Activated CD8-positive, alpha-beta memory T cell treated with anti-CD3 and anti-CD28 coated beads for 36 hours (primary cell): ENCODE results near the gene BRINP3. TPM values are rescaled to one million over a fixed set of nuclear protein-coding genes. Genes with fewer than 3 reads are reported as not detected.

Experiments used
- CTCF ChIA-PET: fragments of 350-600 bp; sonication (Branson Sonifier 250); formaldehyde crosslinking; loops from one replicate; lab custom pipeline; 2021; ENCODE audit warnings: antibody characterized with exemption; lab: Charles Lee
- POLR2A ChIA-PET: fragments of 350-600 bp; sonication (Branson Sonifier 250); formaldehyde crosslinking; loops from one replicate; lab custom pipeline; 2021; ENCODE audit warnings: antibody characterized with exemption; lab: Charles Lee
- total RNA-seq, 2 experiments: library from RNA; stranded (reverse); gene quantifications; one replicate each; pipeline ENCODE4 v1.2.3, GENCODE V29; 2021

Gene BRINP3
- total RNA-seq, 2 experiments from 2014 or later: not detected

DNA sequence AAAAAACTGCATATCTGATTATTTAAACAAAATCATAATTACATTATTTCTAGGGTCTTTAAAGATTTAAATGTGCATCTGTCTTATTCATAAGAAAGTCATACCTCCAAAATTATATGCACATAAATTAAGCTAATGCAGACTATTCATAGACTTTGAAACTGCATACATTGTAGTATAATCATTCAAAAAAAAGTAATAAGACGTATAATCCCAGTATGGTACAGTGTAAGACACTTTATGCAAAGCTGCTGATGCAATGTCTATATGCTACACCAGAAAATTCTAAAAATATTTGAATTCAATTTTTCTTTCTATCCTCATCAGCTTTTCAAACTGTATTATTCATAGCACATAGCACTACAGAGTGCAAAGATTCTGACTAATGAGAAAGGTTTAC, 22.0 kb downstream of the BRINP3 start:
- ChIA-PET CTCF (no interaction called here), POLR2A (no interaction called here)

DNA sequence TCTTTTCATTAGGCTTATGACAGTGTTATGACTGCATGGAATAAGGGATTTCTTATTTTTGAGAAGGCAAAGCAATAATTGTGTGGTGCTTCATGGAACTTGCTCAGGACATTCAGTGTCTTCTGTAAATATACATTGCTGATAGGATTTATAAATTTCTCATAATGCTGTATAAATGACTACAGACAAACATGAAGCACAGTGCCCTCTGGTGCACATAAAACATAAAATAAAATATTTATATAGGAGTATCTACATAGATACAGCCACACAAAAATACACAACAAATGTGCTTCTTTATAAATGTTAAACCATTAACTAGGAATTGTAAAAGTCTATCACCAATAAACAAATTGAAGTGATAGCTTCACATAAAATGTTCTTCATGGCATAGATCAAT, 24.1 kb downstream of the BRINP3 start:
- CTCF ChIA-PET: no interaction called here
- POLR2A ChIA-PET: no interaction called here

DNA sequence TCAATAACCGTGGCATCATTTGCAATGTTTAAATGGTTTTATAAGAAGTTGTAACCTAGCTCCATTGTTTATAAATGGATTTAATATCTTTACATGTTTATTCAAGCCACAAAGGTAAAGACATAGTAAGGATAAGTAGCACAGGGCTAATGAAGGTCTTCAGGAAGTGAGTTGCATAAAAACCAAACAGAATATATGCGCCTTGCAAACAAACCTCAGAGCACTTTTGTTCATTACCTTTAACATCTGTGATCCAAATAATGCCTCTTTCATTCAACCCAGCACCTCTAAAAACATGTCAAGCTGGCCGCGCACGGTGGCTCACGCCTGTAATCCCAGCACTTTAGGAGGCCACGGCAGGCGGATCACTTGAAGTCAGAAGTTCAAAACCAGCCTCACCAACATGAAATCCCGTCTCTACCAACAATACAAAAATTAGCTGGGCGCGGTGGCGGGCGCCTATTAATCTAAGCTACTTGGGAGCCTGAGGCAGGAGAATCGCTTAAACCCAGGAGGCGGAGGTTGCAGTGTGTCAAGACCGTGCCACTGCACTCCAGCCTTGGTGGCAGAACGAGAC, 25.3 kb downstream of the BRINP3 start:
- ChIA-PET CTCF (no interaction called here), POLR2A (no interaction called here)

DNA sequence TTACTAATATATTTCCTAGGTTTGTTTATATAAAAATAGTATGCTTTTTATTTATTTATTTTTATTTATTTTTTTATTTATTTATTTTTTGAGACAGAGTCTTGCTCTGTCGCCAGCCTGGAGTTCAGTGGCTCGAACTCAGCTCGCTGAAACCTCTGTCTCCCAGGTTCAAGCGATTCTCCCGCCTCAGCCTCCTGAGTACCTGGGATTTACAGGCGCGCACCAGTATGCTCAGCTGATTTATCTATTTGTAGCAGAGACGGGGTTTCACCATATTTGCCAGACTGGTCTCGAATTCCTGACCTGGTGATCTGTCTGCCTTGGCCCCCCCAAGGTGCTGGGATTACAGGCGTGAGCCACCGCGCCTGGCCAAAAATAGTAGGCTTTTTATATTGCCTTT, 33.2 kb downstream of the BRINP3 start:
- ChIA-PET CTCF (interaction anchor here (0.7 kb wide), 1 partner anchor 51 kb away, joined by 4 read pairs; no protein-coding TSS in a partner anchor), POLR2A (no interaction called here)

DNA sequence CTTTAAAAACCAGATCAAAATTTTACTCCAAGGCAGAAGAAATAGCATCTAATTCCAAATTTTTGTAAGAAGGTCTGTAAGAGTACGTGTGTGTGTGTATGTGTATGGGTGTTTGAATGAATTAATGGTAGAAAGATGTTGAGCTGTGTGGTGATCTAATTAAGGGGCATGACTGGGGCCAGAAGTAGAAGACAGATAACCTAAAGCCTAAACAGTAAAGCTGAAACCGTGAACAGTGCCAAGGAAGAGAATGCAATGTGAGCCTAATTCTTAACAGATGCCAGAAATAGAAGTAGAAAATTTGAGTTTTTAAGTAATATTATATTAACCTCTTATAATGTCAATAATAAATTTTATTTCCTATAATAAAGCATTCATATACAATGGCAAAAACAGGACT, 38.2 kb downstream of the BRINP3 start:
- POLR2A ChIA-PET: no interaction called here
- CTCF ChIA-PET: no interaction called here

DNA sequence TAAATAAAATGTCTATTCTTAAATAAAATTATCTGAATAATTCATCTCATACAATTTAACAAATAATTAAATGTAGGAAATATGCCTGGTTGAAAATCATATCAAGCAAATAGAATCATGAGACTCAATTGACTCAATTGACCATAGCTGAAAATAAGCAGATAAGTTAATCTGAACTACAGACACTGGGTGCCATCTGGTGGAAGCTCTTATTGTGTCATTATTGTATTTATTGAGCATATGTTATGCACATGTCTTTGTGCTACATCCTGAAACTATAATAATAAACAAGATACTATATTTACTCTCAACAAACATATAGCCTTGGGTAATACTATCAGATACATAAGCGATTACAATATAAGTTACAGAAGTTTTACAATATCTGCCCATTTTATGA, 41.0 kb downstream of the BRINP3 start:
- CTCF ChIA-PET: no interaction called here

DNA sequence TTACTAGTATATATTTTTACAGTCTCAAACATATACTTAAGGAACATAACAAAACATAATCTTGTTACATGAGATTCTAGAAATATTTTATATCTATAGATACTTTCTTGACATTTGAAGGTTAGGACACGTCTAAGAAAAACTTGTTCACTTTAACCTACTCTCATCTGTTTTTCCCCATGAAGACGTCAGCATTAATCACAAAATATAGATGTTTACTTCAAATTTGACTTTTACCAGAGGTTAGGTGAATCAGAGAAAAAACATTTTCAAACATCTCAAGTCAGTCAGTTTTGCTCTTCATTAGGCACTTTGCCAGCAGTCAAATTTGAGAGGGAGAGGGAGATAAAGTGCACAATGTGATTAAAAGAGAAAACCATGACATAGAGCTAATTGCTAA, 47.7 kb downstream of the BRINP3 start:
- ChIA-PET CTCF (no interaction called here), POLR2A (no interaction called here)

More for the DNA sequence above, 41.0 kb downstream of the BRINP3 start:
- POLR2A ChIA-PET: no interaction called here

DNA sequence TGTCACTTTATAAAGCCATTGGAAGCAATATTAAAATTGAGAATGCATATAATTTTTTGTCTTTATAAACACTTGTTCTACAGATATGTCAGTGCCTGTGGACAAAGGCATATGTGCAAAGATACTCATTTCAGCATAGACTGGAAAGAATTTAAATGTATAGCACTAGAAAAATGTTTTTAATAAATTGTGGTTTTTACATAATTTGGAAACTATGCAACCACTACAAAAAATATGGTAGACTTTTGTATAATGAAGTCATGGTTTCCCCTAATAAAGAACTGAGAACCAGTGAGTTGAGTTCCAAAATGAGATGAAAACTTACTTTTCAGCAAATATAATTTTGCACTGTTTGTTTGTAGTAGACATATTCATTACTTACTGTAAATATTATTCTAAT, 48.5 kb downstream of the BRINP3 start:
- POLR2A ChIA-PET: no interaction called here
- CTCF ChIA-PET: no interaction called here

DNA sequence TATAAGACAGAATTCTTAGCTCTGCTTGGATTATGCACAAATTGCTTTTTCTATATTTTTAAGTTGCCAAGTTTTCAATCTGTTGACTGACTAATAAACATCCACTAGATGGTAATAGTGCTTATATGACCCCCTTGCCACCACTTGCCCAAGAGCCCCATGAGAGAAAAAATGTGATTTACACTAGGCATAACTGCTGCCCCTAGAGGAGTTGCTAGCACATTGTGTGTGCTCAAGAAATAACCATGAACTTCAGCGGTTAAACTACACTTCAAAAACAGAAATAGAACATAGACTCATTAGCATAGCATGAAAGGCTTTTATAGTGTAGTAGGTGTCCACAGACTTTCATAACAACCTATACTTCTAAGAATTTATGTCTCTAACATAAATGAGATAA, 61.4 kb downstream of the BRINP3 start:
- ChIA-PET CTCF (no interaction called here), POLR2A (no interaction called here)

DNA sequence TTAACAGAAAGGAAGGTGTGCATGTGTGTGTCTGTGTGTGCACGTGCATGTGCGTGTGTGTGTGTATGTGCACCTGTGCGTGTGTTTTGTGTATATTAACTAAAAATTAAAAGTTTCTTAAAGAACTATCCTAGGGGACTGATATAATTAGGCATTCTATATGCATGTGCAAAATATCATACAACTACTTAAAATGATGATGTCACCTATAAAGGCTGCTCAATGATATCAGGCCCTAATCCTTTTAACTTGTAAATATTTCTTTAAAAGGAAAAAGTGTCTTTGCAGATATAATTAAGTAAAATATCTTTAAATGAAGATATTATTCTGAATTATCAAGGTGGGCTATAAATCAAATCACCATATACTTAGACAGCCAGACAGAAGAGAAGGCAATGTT, 64.5 kb downstream of the BRINP3 start:
- ChIA-PET CTCF (no interaction called here), POLR2A (no interaction called here)

DNA sequence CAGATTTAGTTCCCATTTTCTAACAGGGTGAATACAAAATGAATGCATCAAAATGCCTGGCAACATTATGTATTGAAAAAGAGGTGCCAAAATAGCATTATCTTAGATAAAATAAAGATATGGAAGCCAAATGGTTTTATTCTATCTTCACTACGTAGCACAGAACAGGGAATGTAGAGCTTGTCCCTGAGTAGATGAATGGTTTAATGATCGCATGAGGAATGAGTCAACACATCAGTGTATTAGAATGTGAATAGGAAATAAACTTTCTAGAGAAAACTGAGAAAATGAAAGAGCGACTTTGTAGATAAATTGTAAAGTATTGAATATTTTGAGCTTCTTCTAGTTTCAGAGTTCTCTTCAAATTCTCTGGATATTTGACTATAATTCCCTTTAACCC, 74.3 kb downstream of the BRINP3 start:
- ChIA-PET POLR2A (no interaction called here), CTCF (no interaction called here)

DNA sequence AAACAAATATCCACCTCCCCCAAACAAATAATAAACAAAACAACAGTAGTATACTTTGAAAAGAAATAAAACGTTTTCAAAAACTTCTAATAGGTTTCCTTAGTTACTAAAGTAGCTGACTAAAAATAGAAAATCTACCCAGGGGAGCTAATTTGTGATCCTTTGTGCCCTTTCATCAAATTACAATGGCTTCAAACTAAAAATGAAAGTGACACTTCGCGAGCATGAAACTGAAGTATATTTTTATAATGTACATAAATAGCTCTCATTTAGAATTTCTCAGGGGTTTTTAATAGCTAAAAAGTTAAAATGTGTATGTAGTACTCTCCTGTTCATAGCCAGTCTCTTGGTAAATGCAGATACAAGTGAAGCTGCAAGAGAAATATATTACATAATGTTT, 78.4 kb downstream of the BRINP3 start:
- ChIA-PET CTCF (no interaction called here), POLR2A (no interaction called here)

DNA sequence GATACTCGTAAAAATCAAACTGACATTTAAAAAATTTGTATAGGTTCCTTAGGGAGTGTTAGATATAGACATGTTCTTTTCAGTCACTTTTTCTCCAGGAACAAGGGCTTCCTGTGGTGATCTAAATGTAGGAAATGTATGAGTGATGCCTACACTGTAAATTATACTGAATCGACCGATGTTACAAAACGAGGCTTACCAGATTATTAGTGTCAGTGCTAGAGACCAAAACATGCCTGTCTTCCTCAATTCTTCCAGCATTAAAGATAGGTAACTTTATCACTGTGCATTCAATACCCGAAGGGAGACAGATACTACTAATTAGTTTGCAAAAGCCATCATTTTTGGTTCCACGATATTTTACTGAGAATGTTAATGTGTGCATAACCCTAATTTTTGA, 86.1 kb downstream of the BRINP3 start:
- ChIA-PET POLR2A (no interaction called here), CTCF (no interaction called here)

DNA sequence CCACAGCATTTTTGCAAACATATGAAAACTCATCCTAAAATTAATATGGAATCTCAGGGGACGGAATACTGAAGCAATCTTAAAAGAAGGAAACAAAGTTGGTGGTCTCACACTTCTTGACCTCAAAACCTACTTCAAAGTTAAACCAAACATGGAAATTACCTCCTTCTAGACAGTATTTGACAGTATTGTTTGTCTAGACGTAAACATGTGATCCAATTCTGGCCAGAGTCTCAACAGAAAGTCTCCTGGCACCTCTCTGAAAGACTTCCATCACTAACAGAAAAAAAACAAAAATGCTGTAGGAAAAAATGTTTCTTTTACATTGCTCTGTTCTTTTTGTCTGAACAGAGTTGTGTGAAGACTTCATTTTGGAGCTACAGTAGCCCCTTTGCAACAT, 99.7 kb downstream of the BRINP3 start:
- CTCF ChIA-PET: no interaction called here
- POLR2A ChIA-PET: no interaction called here

DNA sequence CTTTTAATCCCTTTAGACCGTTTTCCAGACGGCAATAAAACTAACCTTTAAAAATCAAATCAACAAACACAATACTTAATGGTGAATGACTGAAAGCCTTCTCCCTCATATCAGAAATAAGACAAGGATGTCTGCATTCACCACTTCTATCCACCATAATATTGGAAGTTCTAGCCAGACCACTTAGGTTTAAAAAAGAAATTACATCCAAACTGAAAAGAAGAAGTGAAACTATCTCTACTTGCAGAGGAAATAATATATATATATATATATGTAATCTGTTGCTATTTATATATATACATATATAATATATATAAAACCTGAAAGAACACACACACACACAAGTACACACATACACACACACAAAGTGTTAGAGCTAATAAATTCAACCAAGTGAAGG, 100.4 kb downstream of the BRINP3 start:
- POLR2A ChIA-PET: no interaction called here
- CTCF ChIA-PET: no interaction called here

DNA sequence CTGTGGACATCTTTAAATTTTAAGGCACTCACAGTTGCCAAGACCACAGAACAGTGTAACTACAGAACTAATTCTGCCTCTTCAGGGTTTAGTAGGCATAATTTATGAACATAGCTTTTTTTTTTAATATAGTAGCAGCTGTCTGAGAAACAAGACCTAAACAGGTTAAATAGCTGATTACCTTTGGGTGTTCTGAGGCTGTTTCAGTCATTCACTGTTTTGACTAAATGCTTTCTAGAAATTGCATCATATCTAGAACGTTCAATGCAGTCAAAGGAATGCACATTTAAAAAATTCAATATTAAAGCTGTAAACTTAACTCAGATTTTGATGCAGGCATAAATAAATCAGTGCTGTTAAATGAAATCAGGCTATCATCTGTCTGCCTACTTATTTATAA, 101.6 kb downstream of the BRINP3 start:
- POLR2A ChIA-PET: no interaction called here
- CTCF ChIA-PET: no interaction called here

DNA sequence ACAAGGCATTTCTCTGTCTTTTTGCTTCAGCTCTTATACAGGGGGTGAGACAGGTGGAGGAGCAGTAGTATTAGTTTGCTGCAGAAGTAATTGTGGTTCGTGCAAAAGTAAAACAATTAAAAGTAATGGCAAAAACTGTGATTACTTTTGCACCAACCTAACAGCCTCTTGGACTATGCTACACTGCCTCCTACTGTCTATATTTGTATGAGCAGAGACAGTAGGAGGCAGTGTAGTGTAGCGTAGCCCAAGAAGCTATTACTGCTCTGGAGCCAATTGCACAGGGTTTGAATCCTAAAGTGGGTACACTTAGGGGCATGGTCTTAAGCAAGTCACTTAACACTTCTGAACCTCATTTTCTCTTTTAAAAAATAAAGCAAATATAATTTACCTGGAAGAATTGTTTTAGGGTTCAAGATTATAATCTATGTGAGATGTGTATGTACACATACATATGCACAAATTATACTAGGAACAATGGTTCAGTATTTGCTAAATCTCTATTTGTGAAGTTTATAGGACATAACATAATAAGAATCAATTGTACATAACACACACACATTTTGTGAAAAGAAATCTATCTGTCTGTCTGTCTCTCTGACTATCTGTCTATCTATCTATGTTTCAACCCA, 103.8 kb downstream of the BRINP3 start:
- ChIA-PET CTCF (no interaction called here), POLR2A (no interaction called here)

DNA sequence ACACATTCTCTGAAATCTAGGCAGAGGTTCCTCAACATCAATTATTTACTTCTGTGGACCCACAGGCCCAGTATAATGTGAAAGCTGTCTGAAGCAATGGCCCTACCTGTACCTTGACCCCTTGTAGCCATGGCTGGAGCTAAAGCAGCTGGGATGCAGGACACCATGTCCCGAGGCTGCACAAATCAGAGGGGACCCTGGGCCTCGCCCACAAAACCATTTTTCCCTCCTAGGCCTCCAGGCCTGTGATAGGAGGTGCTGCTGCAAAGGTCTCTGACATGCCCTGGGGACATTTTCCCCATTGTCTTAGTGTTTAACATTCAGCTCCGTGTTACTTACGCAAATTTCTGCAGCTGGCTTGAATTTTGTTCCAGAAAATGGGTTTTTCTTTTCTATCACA, 110.5 kb downstream of the BRINP3 start:
- ChIA-PET CTCF (no interaction called here), POLR2A (no interaction called here)

DNA sequence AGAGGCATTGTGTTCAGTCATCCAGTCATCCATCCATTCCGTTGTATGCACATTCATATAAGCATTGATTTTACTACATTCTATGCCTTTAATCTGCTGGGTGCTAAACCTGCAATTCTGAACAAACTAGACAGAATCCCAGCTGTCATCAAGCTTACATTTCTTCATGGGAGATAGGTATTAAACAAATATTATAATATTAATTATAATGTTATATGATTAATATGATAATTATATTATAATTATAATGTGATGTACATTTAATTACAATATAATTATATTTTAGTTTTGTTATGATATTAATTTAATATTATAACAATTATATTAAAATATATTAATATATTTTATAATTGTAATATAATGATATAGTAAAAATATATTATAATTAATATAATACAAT, 112.4 kb downstream of the BRINP3 start:
- ChIA-PET CTCF (no interaction called here), POLR2A (no interaction called here)

DNA sequence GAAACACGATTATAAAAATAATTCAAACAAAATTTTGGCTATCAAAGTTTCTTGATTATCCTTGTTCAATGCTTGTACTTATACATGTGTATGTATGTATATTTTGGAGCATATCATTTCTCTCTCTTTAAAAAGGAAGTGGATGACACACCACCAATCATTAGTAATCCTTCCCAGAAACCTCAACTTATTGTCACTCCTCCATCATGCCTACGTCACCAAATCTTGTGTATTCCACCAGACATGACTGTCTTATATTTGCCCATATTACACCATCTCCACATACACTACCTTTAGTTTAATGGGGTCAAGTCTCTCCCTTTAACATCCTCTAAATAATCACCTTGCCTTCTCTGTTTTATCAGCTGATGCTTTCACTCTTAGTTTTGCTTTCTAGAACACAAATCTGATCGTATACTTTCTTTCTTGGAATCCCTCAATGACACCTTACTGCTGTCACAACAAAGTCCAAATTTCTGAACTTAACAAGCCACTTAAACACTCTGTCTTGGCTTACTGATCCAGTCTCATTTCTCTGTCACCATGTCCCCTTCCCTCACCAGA, 124.0 kb downstream of the BRINP3 start:
- POLR2A ChIA-PET: no interaction called here
- CTCF ChIA-PET: no interaction called here

DNA sequence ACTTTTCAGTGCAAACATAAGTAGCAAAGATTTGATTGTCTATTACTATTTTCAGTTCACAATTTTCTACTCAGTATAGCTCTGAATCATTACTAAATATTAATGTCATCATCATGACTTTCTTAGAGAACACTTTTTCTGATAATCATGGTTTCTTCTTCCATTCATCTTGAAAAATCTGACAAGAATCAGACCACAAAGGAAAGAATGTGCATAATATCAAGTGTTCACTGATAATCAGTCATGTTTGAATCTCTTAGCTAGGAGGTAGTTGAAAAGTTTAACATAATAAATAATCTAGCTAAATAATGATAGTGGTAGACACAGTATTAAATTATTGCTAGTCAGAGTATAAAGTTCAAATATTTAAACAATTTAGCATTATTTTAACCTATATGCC, 133.2 kb downstream of the BRINP3 start:
- ChIA-PET POLR2A (no interaction called here), CTCF (no interaction called here)

DNA sequence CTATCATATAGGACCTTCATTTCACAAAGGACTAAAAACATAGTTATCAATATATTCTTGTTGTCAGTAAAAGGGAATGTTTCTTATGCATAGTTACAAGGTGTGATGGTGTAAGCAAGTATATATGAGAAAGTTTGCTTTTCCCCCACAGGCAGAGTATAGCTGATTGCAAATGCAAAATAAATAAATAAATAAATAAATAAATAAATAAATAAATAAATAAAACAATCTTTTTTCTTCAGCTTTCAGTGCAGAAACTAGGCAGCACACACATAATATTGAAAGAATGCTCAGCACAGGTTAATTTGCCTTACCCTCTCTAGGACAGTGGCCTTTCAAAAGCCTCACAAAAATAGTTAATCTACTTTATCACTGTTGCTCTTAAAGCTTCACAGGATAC, 138.8 kb downstream of the BRINP3 start:
- ChIA-PET POLR2A (no interaction called here), CTCF (no interaction called here)
